Naive thymus-derived CD8-positive, alpha-beta T cell (primary cell): Measurements from ENCODE around the gene CYP2E1. TPM values are rescaled to one million over a fixed set of nuclear protein-coding genes. Genes with fewer than 3 reads are reported as not detected.
"Not testable (repeated sequence)": the region's sequence is repeated elsewhere in the genome, so short reads cannot be mapped to it uniquely, and the experiment has no call there.

Experiments used
- ATAC-seq, 2 donors: fragments of 150-1000 bp; cut with Tn5 transposase in 1 of 2; sonication (Bioruptor Pico), chemical (Tn5 transposase) in 1 of 2; 1 replicate in 1 of 2; 2 replicates in 1 of 2; pipeline ENCODE4 v1.10.0; 2021; ENCODE audit warnings: mild to moderate bottlenecking in 2 of 2, moderate library complexity in 2 of 2
- POLR2A ChIA-PET: fragments of 350-600 bp; sonication (Branson Sonifier 250); formaldehyde crosslinking; loops from one replicate; lab custom pipeline; 2021; ENCODE audit warnings: antibody characterized with exemption; lab: Charles Lee
- DNase-seq, 10 donors: peaks; one replicate each; pipeline versions ENCODE4 v3.0.0 to v3.0.0-alpha.2; 2020 to 2022
- H3K27ac Mint-ChIP-seq, 10 donors: one replicate each; pipeline ENCODE4 v1.8.0; 2020 to 2022; ENCODE audit warnings: mild to moderate bottlenecking in 10 of 10, mixed read lengths in 10 of 10, moderate library complexity in 4 of 10, inconsistent platforms in 1 of 10
- H3K27me3 Mint-ChIP-seq, 5 donors: one replicate each; pipeline ENCODE4 v1.8.0; 2021 to 2022; ENCODE audit warnings: mixed read lengths in 5 of 5
- H3K36me3 Mint-ChIP-seq, 3 donors: one replicate each; pipeline ENCODE4 v1.8.0; 2020 to 2022; ENCODE audit warnings: mixed read lengths in 3 of 3, mild to moderate bottlenecking in 2 of 3, inconsistent platforms in 1 of 3
- H3K4me1 Mint-ChIP-seq, 4 donors: one replicate each; pipeline ENCODE4 v1.8.0; 2021 to 2022; ENCODE audit warnings: mixed read lengths in 4 of 4
- H3K4me3 Mint-ChIP-seq, 10 donors: one replicate each; pipeline ENCODE4 v1.8.0; 2020 to 2022; ENCODE audit warnings: mild to moderate bottlenecking in 10 of 10, mixed read lengths in 10 of 10, moderate library complexity in 6 of 10, inconsistent platforms in 1 of 10
- H3K9me3 Mint-ChIP-seq, 9 donors: one replicate each; pipeline ENCODE4 v1.8.0; 2020 to 2022; ENCODE audit warnings: mixed read lengths in 9 of 9, mild to moderate bottlenecking in 3 of 9, inconsistent platforms in 1 of 9, moderate library complexity in 1 of 9
- polyA plus RNA-seq, 3 donors: library from polyadenylated mRNA; unstranded; fragments of 300-500 nt; fragmentation: Illumina TruSeq; gene quantifications; one replicate each; pipeline ENCODE4 v1.2.3, GENCODE V29; 2021
- total RNA-seq, 8 experiments: library from RNA in 2 of 8; stranded (reverse) in 2 of 8; gene quantifications; one replicate each; pipeline ENCODE4 v1.2.3 and lab custom pipeline; 2021 to 2026

The CYP2E1 gene
- total and polyA plus RNA-seq, 5 experiments from 2014 or later = 0.02 to 1.4 (median 1.2) TPM; not detected in 2

- ATAC-seq (no peak), DNase-seq (no peak)
- H3K27ac Mint-ChIP-seq = no peak overlapping the region
- H3K4me1 Mint-ChIP-seq = no peaks in the 10 kb centered on the region
- H3K4me3 Mint-ChIP-seq = no peak overlapping the region
- H3K36me3 Mint-ChIP-seq = peaks cover 5 to 24% (median 11%) of the 10 kb centered on the region in 3 donors
- POLR2A ChIA-PET = no interaction called here
- H3K27me3 Mint-ChIP-seq = peaks cover 5 to 51% (median 15%) of the 10 kb centered on the region in 5 donors
- H3K9me3 Mint-ChIP-seq = peaks cover 3 to 21% (median 14%) of the 10 kb centered on the region in 9 donors
Observed at GRCh38 chr10:133511408-133511807, 15.8 kb upstream of the CYP2E1 start.

DNA sequence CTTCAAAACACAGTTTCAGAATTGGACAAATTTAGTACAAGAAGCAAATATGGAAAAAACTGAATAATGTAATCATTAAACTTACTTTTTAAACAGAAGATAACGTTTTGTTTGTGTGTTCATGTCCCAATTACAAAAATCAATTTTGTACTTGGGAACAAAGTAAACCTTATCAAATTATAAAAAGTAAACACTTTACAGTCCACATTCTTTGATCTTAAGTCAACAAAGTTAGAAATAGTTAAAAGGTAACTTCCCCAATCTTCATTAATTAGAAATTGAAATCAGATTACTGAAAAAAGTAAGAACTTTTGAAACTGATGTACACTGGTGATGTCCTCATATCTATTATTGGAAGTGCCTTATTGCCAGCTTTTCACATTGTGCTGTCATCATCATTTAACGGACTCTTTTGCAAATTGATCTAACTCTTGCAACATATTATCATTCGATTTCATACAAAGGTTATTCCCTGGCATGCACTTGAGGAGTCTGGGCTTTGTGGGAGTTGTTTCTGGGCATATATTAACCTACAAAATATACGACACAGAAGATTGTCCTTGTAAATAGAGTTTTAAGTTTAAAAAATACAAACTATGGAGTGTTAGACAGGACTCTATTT is 15.1 kb upstream of the CYP2E1 start:
- Mint-ChIP-seq H3K9me3 (peaks cover 3 to 21% (median 14%) of the 10 kb centered on the region in 9 donors), H3K27me3 (peaks cover 5 to 51% (median 17%) of the 10 kb centered on the region in 5 donors), H3K4me1 (no peaks in the 10 kb centered on the region), H3K36me3 (peaks cover 5 to 24% (median 11%) of the 10 kb centered on the region in 3 donors), H3K27ac (no peak overlapping the region), H3K4me3 (no peak overlapping the region)
- ATAC-seq (no peak), DNase-seq (no peak)
- POLR2A ChIA-PET = no interaction called here

DNA sequence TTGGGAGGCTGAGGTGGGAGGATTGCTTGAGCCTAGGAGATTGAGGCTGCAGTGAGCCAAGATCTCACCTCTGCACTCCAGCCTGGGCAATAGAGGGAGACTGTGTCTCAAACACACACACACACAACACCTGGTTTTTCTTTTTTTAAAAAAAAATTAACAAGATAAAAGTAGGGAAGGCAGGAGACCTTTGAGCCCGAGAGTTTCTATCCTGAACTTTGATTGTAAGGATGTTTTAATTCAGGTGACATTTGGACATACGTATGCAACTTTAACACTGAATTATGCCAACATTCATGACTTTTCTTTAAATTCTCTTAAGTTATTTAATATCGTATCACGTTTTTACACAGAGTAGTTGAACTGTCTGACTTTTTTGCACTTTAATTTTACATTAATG is 11.7 kb upstream of the CYP2E1 start:
- POLR2A ChIA-PET = no interaction called here
- H3K36me3 Mint-ChIP-seq = peaks cover 0 to 4% (median 0%) of the 10 kb centered on the region in 3 donors
- H3K4me3 Mint-ChIP-seq = no peak overlapping the region
- H3K4me1 Mint-ChIP-seq = peaks cover 0 to 15% (median 7%) of the 10 kb centered on the region in 4 donors
- no peak for DNase-seq
- peaks cover 3 to 35% (median 6%) of the 10 kb centered on the region in 5 donors for H3K27me3 Mint-ChIP-seq
- ATAC-seq = no peak
- no peak overlapping the region for H3K27ac Mint-ChIP-seq
- H3K9me3 Mint-ChIP-seq = no peaks in the 10 kb centered on the region

GRCh38 chr10:133516057-133516456 is 11.1 kb upstream of the CYP2E1 start:
- H3K9me3 Mint-ChIP-seq = no peaks in the 10 kb centered on the region
- ATAC-seq (no peak), DNase-seq (no peak)
- peaks cover 0 to 21% (median 11%) of the 10 kb centered on the region in 4 donors for H3K4me1 Mint-ChIP-seq
- H3K27ac Mint-ChIP-seq = no peak overlapping the region
- POLR2A ChIA-PET = no interaction called here
- peaks cover 3 to 32% (median 6%) of the 10 kb centered on the region in 5 donors for H3K27me3 Mint-ChIP-seq
- H3K4me3 Mint-ChIP-seq = no peak overlapping the region
- peaks cover 0 to 4% (median 0%) of the 10 kb centered on the region in 3 donors for H3K36me3 Mint-ChIP-seq

DNA sequence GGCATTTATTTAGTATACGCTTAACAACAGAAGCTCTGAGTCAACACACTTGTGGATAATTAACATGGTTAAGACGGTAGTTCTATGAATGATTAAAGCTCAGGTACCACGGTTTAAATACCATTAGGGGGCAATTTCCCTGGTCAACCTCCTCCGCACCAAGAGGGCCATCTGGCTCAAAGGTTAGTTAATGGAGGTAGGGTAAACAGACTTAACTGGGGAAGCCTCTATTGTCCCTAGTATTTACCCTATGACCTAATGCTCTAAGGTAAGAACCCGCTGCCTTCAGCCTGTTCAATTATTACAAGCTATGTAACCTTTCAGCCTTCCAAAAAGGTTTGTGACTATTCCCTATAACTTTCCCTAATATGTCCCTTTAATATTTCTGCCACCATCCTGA is 8.6 kb upstream of the CYP2E1 start:
- POLR2A ChIA-PET, H3K4me3 Mint-ChIP-seq, DNase-seq, ATAC-seq, H3K36me3 Mint-ChIP-seq: not testable (repeated sequence)
- peaks cover 0 to 25% (median 2%) of the 10 kb centered on the region in 5 donors for H3K27me3 Mint-ChIP-seq
- peak overlapping the region in 1 of 10 donors; percentile 83 for H3K27ac Mint-ChIP-seq
- H3K4me1 Mint-ChIP-seq = peaks cover 0 to 21% (median 11%) of the 10 kb centered on the region in 4 donors
- H3K9me3 Mint-ChIP-seq = peaks cover 4 to 13% (median 9%) of the 10 kb centered on the region in 9 donors

- Mint-ChIP-seq H3K9me3 (peaks cover 4 to 28% (median 10%) of the 10 kb centered on the region in 9 donors), H3K27me3 (peaks cover 0 to 19% (median 0%) of the 10 kb centered on the region in 5 donors), H3K36me3 (peaks cover 0 to 10% (median 9%) of the 10 kb centered on the region in 3 donors), H3K4me1 (peaks cover 0 to 21% (median 11%) of the 10 kb centered on the region in 4 donors), H3K27ac (peak overlapping the region in 8 of 10 donors; percentile 2 to 80 (median 52)), H3K4me3 (peak overlapping the region; percentile 33 to 81 (median 66))
- POLR2A ChIA-PET = interaction anchor here (0.5 to 1.0 kb wide), 2 partner anchors 190 to 193 kb away, joined by 4 to 6 read pairs; no protein-coding TSS in a partner anchor
- DNase-seq (peak; percentile 74 to 93 (median 90)), ATAC-seq (peak; percentile 98 to 99)
Observed at GRCh38 chr10:133520193-133520738, 6.9 kb upstream of the CYP2E1 start.

GRCh38 chr10:133523631-133524203 is 3.4 kb upstream of the CYP2E1 start:
- Mint-ChIP-seq H3K9me3 (peaks cover 4 to 28% (median 10%) of the 10 kb centered on the region in 9 donors), H3K4me3 (no peak overlapping the region), H3K27me3 (peaks cover 4 to 23% (median 19%) of the 10 kb centered on the region in 5 donors), H3K36me3 (peaks cover 0 to 9% (median 6%) of the 10 kb centered on the region in 3 donors), H3K4me1 (peaks cover 3 to 21% (median 13%) of the 10 kb centered on the region in 4 donors), H3K27ac (no peak overlapping the region)
- ATAC-seq (no peak), DNase-seq (no peak)
- POLR2A ChIA-PET = no interaction called here

- H3K36me3 Mint-ChIP-seq = peaks cover 3 to 9% (median 6%) of the 10 kb centered on the region in 3 donors
- H3K27ac Mint-ChIP-seq = no peak overlapping the region
- H3K4me3 Mint-ChIP-seq = no peak overlapping the region
- DNase-seq (no peak), ATAC-seq (no peak)
- H3K4me1 Mint-ChIP-seq = peaks cover 14 to 24% (median 19%) of the 10 kb centered on the region in 4 donors
- peaks cover 15 to 38% (median 36%) of the 10 kb centered on the region in 5 donors for H3K27me3 Mint-ChIP-seq
- POLR2A ChIA-PET = no interaction called here
- H3K9me3 Mint-ChIP-seq = peaks cover 4 to 28% (median 10%) of the 10 kb centered on the region in 9 donors
Observed at GRCh38 chr10:133525444-133525843, 1.7 kb upstream of the CYP2E1 start.

- Mint-ChIP-seq H3K27ac (no peak overlapping the region), H3K9me3 (peaks cover 2 to 23% (median 7%) of the 10 kb centered on the region in 9 donors), H3K36me3 (peaks cover 6 to 9% (median 9%) of the 10 kb centered on the region in 3 donors), H3K4me3 (peak overlapping the region in 2 of 10 donors; percentile 54 to 79), H3K4me1 (peaks cover 9 to 26% (median 22%) of the 10 kb centered on the region in 4 donors), H3K27me3 (peaks cover 22 to 60% (median 45%) of the 10 kb centered on the region in 5 donors)
- ATAC-seq (no peak), DNase-seq (no peak)
- POLR2A ChIA-PET = no interaction called here
Observed at GRCh38 chr10:133527771-133528271, 658 bp downstream of the CYP2E1 start.

DNA sequence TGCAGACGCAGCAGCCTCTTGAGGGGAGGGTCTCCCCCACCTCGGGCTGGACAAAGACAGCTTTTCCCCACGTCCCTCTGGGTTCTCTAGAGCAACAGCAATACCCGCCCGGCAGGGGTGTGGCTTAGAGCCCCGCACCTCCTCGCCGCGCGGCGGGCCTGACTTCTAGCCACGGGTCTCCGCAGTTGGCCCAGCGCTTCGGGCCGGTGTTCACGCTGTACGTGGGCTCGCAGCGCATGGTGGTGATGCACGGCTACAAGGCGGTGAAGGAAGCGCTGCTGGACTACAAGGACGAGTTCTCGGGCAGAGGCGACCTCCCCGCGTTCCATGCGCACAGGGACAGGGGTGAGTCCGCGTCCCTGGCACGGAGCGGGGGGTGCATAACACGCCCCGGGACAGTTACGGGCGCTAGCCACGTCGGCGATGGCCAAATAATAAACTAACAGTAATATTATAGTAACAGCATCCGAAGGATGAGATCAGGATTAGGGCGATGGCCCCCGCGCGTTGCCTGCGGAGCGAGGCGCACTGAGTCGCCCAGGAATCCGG is 1.2 kb downstream of the CYP2E1 start:
- POLR2A ChIA-PET = no interaction called here
- peaks cover 4 to 9% (median 4%) of the 10 kb centered on the region in 3 donors for H3K36me3 Mint-ChIP-seq
- peaks cover 22 to 66% (median 44%) of the 10 kb centered on the region in 5 donors for H3K27me3 Mint-ChIP-seq
- H3K27ac Mint-ChIP-seq = no peak overlapping the region
- H3K9me3 Mint-ChIP-seq = peaks cover 0 to 17% (median 3%) of the 10 kb centered on the region in 9 donors
- no peak for ATAC-seq
- peak overlapping the region in 9 of 10 donors; percentile 12 to 79 (median 59) for H3K4me3 Mint-ChIP-seq
- H3K4me1 Mint-ChIP-seq = peaks cover 9 to 26% (median 22%) of the 10 kb centered on the region in 4 donors
- DNase-seq = no peak

DNA sequence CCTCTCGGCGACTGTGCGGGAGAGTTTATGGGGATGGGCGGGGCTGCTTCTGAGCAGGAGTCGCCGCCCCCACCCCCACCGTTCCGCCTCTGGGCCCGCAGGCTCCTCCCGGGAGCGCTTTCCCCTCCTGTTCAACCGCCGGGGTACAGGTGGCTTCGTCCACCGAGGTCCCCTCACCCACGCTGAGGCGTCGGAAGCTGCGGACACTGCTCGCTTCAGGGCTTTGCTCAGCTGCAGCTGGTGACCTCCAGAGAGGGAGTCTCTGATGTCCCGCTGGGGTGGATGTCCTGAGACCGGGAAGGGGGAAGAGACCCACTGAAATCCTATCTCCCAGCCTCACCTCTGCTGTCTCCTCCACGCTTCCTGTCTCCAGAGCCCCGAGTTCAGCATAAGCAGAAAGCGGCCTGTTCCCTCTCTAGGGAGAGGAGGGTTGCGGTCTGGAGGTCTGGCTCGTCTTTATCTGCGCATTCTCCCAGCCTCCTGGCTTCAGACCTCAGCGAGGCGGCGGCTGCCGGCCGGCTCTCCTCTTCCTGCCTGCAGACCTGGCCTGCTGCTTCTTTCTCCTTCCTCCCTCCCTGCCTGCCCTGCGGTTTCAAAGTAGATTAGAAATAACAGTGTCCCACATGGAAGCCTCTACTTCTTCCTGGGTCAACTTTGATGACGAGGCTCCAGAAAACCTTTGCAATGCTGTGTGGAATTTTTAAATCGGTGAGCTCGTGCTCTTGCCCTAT is 1.8 kb downstream of the CYP2E1 start:
- POLR2A ChIA-PET = no interaction called here
- peak; percentile 30 to 33 for ATAC-seq
- no peak overlapping the region for H3K27ac Mint-ChIP-seq
- H3K27me3 Mint-ChIP-seq = peaks cover 22 to 68% (median 43%) of the 10 kb centered on the region in 5 donors
- H3K36me3 Mint-ChIP-seq = peaks cover 0 to 9% (median 0%) of the 10 kb centered on the region in 3 donors
- no peak for DNase-seq
- H3K9me3 Mint-ChIP-seq = peaks cover 0 to 12% (median 0%) of the 10 kb centered on the region in 9 donors
- peaks cover 9 to 26% (median 22%) of the 10 kb centered on the region in 4 donors for H3K4me1 Mint-ChIP-seq
- peak overlapping the region; percentile 55 to 81 (median 74) for H3K4me3 Mint-ChIP-seq
